Esophagus muscularis mucosa (tissue), 3 donors: Measurements from ENCODE around the gene SH3BGR.

Experiments
- POLR2A ChIP-seq: fragments of 450-650 bp; IDR thresholded peaks from one replicate; pipeline ENCODE4 v1.6.1; 2017; ENCODE audit warnings: antibody characterized with exemption, moderate library complexity, mild to moderate bottlenecking, low read depth
- TF ChIP-seq, protein P1 (sequence below), 3 experiments: fragments of 200-600 bp in 2 of 3; fragments of 450-650 bp in 1 of 3; sonication (generic) in 2 of 3; IDR thresholded peaks; one replicate each; pipeline ENCODE4 v1.5.1; 2017 to 2019; ENCODE audit warnings: antibody characterized with exemption in 3 of 3, mild to moderate bottlenecking in 2 of 3, moderate library complexity in 1 of 3

DNA sequence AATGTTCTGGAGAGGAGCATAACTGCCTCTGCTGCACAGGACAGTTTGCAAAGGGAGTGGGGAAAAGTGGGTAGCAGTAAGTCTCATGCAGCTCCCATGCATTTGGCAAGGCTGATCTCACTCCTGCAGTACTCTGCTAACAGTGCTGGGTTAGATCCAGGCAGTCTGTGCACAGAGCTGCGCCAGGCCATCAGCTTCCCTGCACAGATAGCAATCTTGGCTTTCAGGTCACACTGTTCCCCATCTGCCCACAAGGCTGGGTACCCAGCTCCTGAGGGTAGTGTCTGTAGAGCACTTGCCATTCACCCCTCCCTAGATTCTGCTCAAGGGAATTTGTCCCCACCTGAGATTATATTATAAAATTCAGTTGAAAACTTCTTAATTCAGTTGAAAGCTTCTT lies 72.1 kb downstream of the SH3BGR start:
- TF ChIP-seq, protein P1, sequence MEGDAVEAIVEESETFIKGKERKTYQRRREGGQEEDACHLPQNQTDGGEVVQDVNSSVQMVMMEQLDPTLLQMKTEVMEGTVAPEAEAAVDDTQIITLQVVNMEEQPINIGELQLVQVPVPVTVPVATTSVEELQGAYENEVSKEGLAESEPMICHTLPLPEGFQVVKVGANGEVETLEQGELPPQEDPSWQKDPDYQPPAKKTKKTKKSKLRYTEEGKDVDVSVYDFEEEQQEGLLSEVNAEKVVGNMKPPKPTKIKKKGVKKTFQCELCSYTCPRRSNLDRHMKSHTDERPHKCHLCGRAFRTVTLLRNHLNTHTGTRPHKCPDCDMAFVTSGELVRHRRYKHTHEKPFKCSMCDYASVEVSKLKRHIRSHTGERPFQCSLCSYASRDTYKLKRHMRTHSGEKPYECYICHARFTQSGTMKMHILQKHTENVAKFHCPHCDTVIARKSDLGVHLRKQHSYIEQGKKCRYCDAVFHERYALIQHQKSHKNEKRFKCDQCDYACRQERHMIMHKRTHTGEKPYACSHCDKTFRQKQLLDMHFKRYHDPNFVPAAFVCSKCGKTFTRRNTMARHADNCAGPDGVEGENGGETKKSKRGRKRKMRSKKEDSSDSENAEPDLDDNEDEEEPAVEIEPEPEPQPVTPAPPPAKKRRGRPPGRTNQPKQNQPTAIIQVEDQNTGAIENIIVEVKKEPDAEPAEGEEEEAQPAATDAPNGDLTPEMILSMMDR (IDR thresholded peaks at IDR 0.05), result no peak
- TF ChIP-seq POLR2A, result no peak
